ENCODE data around the gene TENT4A. TPM values are rescaled to one million over a fixed set of nuclear protein-coding genes. Genes with fewer than 3 reads are reported as not detected.

TENT4A gene
- total and polyA plus RNA-seq, 2 of the 4 experiments (the other 2 are of a cell fraction), result 5.9 to 17.2 TPM

GRCh38 chr5:6719417-6719816 is 6.2 kb downstream of the TENT4A start:
- no peak overlapping the region for H3K14ac ChIP-seq (replicated peaks; ENCODE audit: low read depth, low read length)
- H2BK20ac ChIP-seq (ENCODE audit: low read depth, low read length), result no peak overlapping the region
- ATAC-seq (ENCODE audit: low read depth) (no peak), DNase-seq (no peak)
- H3K9me3 ChIP-seq (ENCODE audit: control insufficient read depth, insufficient read depth, low read length), result no peaks in the 10 kb centered on the region
- no peak overlapping the region for H3K27ac ChIP-seq (ENCODE audit: insufficient read depth, low read length)
- no peaks in the 10 kb centered on the region; the same call in 1 of the 2 replicates for H3K36me3 ChIP-seq (ENCODE audit: control insufficient read depth, insufficient read depth, low read length)
- no peak overlapping the region for H3K4me2 ChIP-seq (ENCODE audit: low read depth, low read length)
- no peak overlapping the region for H2AK5ac ChIP-seq (ENCODE audit: low read depth, low read length)
- in situ Hi-C loops (cut with MboI; ENCODE audit: low sequenced_read_pairs), result no loop called here
- H3K4me1 ChIP-seq (ENCODE audit: control insufficient read depth, insufficient read depth, low read length), result peaks cover 49% of the 10 kb centered on the region
- H3K4me3 ChIP-seq (ENCODE audit: insufficient read depth, low read depth, low read length), result no peak overlapping the region
- dilution Hi-C loops (cut with HindIII; ENCODE audit: low sequenced_read_pairs, unreplicated experiment), result no loop called here
- H3K9me1 ChIP-seq (ENCODE audit: insufficient read depth, low read length), result peaks cover 60% of the 10 kb centered on the region
- H4K8ac ChIP-seq (ENCODE audit: low read depth in 2 of 2, low read length in 2 of 2), result no peak overlapping the region
- H3K56ac ChIP-seq (ENCODE audit: extremely low read depth, insufficient read depth, low read length), result no peak overlapping the region
- 0 out of 2 replicates have a peak overlapping the region, but pooled peaks have one; percentile 29 for H3K23ac ChIP-seq (ENCODE audit: low read depth, low read length)
- ChIA-PET POLR2A (ENCODE audit: unreplicated experiment) (no interaction called here), CTCF (interaction anchor here (0.8 kb wide), 1 partner anchor 13 kb away, joined by 3 read pairs; no protein-coding TSS in a partner anchor)
- H3K18ac ChIP-seq (ENCODE audit: low read depth, low read length), result no peak overlapping the region
- intact Hi-C loops (cut with micrococcal nuclease), result no loop called here
- H2BK5ac ChIP-seq (ENCODE audit: low read depth, low read length, poor library complexity, severe bottlenecking), result no peak overlapping the region
- H3K4ac ChIP-seq (ENCODE audit: low read depth, low read length), result no peak overlapping the region
- H4K91ac ChIP-seq (ENCODE audit: insufficient read depth, low read depth, low read length), result no peak overlapping the region
- H4K5ac ChIP-seq (ENCODE audit: low read depth, low read length), result no peak overlapping the region
- TF ChIP-seq CHD1 (IDR thresholded peaks at IDR 0.05; ENCODE audit: low read depth, low read length) (no peak), BHLHE40 (IDR thresholded peaks at IDR 0.05; ENCODE audit: low read depth, low read length) (no peak)
- WGBS, 2 experiments (ENCODE audit: extremely low coverage in 2 of 2, insufficient read length in 1 of 2), result 96% methylated on average over 3 of the region's 5 CpGs; no CpG with 5 or more reads in 1 of the 2 experiments
- BruUV-seq (replicated peaks), result no TSS peak
- no peak overlapping the region for H2AFZ ChIP-seq (replicated peaks; ENCODE audit: low read length, poor library complexity)
- no peak overlapping the region for H2BK120ac ChIP-seq (ENCODE audit: low read depth, low read length)
- peaks cover 0 to 77% of the 10 kb centered on the region in 2 experiments; a peak in 2 of 4 replicates for H3K79me1 ChIP-seq (ENCODE audit: low read depth in 1 of 2, low read length in 2 of 2)
- H3K9ac ChIP-seq (ENCODE audit: low read depth, low read length), result no peak overlapping the region
- H4K20me1 ChIP-seq (ENCODE audit: insufficient read depth, low read length), result peaks cover 97% of the 10 kb centered on the region
- no peak overlapping the region for H2BK15ac ChIP-seq (ENCODE audit: low read depth, low read length)
- no peaks in the 10 kb centered on the region for H3K27me3 ChIP-seq (ENCODE audit: control insufficient read depth, insufficient read depth, low read length)
- H2AK9ac ChIP-seq (replicated peaks; ENCODE audit: low read depth, low read length, poor library complexity), result no peak overlapping the region
